MM.1S (cell line): ENCODE measurements around the gene MAEA.

Experiments
- EZH2 ChIP-seq: fragments of 300-600 bp; sonication (generic); optimal IDR thresholded peaks from 2 replicates; pipeline ENCODE3; 2017; ENCODE audit warnings: low read depth, mild to moderate bottlenecking, antibody characterized with exemption, low read length, mixed read lengths
- TF ChIP-seq, protein P1 (sequence below): fragments of 300-600 bp; sonication (generic); IDR thresholded peaks from 2 replicates; pipeline ENCODE4 v1.5.1; 2016; ENCODE audit warnings: antibody characterized with exemption, low read length, mixed read lengths

- TF ChIP-seq, protein P1, sequence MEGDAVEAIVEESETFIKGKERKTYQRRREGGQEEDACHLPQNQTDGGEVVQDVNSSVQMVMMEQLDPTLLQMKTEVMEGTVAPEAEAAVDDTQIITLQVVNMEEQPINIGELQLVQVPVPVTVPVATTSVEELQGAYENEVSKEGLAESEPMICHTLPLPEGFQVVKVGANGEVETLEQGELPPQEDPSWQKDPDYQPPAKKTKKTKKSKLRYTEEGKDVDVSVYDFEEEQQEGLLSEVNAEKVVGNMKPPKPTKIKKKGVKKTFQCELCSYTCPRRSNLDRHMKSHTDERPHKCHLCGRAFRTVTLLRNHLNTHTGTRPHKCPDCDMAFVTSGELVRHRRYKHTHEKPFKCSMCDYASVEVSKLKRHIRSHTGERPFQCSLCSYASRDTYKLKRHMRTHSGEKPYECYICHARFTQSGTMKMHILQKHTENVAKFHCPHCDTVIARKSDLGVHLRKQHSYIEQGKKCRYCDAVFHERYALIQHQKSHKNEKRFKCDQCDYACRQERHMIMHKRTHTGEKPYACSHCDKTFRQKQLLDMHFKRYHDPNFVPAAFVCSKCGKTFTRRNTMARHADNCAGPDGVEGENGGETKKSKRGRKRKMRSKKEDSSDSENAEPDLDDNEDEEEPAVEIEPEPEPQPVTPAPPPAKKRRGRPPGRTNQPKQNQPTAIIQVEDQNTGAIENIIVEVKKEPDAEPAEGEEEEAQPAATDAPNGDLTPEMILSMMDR: no peak
- no peak for TF ChIP-seq EZH2
These were observed 52.3 kb downstream of the MAEA start for GRCh38 chr4:1342003-1342402.
